ENCODE data around the gene FKBP2.

GRCh38 chr11:64276653-64277431 is 35.9 kb downstream of the FKBP2 start:
- TF ChIP-seq CTCF (IDR thresholded peaks at IDR 0.05; ENCODE audit: insufficient read depth, low read length) (no peak), GABPA (IDR thresholded peaks at IDR 0.05; ENCODE audit: low read depth) (no peak), SPI1 (IDR thresholded peaks at IDR 0.05; ENCODE audit: borderline replicate concordance, low read depth) (no peak)
